Hepatocyte (in vitro differentiated cells): Measurements from ENCODE around the gene PLPP6. TPM values are rescaled to one million over a fixed set of nuclear protein-coding genes. Genes with fewer than 3 reads are reported as not detected.
A peak's percentile ranks its signal among the peaks of the same experiment; 100 is the strongest.

Experiments used
- DNase-seq: peaks from one replicate; pipeline ENCODE4 v3.0.0-alpha.2; 2016; ENCODE audit warnings: low spot score
- H2AFZ ChIP-seq: fragments of 200-600 bp; sonication (generic); 2 replicates; pipeline ENCODE4 v1.6.0; 2016; ENCODE audit warnings: antibody characterized with exemption, mild to moderate bottlenecking
- H3K27ac ChIP-seq: fragments of 200-600 bp; sonication (generic); 2 replicates; pipeline ENCODE4 v1.5.1; 2016; ENCODE audit warnings: mild to moderate bottlenecking
- H3K27me3 ChIP-seq: fragments of 200-600 bp; sonication (generic); 2 replicates; pipeline ENCODE4 v1.6.1; 2016
- H3K36me3 ChIP-seq: fragments of 200-600 bp; sonication (generic); replicated peaks from 2 replicates; pipeline ENCODE4 v1.5.1; 2016; ENCODE audit warnings: low read depth; ENCODE audit not compliant: insufficient read depth
- H3K4me1 ChIP-seq: fragments of 200-600 bp; sonication (generic); 2 replicates; pipeline ENCODE4 v1.5.1; 2016; ENCODE audit warnings: mild to moderate bottlenecking, moderate library complexity; ENCODE audit not compliant: insufficient read depth
- H3K4me2 ChIP-seq: fragments of 200-600 bp; sonication (generic); 2 replicates; pipeline ENCODE4 v1.6.0; 2016
- H3K4me3 ChIP-seq: fragments of 200-600 bp; sonication (generic); 2 replicates; pipeline ENCODE4 v1.5.1; 2016; ENCODE audit warnings: mild to moderate bottlenecking
- H3K79me2 ChIP-seq: fragments of 200-600 bp; sonication (generic); 2 replicates; pipeline ENCODE4 v1.6.0; 2017; ENCODE audit warnings: mild to moderate bottlenecking
- H3K9me2 ChIP-seq: fragments of 200-600 bp; sonication (generic); replicated peaks from 2 replicates; pipeline ENCODE4 v1.6.0; 2017; ENCODE audit warnings: mild to moderate bottlenecking; ENCODE audit not compliant: insufficient read depth
- H3K9me3 ChIP-seq: fragments of 200-600 bp; sonication (generic); 2 replicates; pipeline ENCODE4 v1.5.1; 2016; ENCODE audit warnings: low read depth, mild to moderate bottlenecking
- H4K20me1 ChIP-seq: fragments of 200-600 bp; sonication (generic); 2 replicates; pipeline ENCODE4 v1.6.0; 2016; ENCODE audit warnings: mild to moderate bottlenecking; ENCODE audit not compliant: insufficient read depth, poor library complexity, severe bottlenecking
- CTCF ChIP-seq: fragments of 200-600 bp; sonication (generic); IDR thresholded peaks from 2 replicates; pipeline ENCODE4 v1.5.1; 2016; ENCODE audit warnings: antibody characterized with exemption, mild to moderate bottlenecking; ENCODE audit not compliant: poor library complexity
- EZH2 ChIP-seq: fragments of 200-600 bp; sonication (generic); IDR thresholded peaks from 2 replicates; pipeline ENCODE4 v1.6.1; 2016; ENCODE audit warnings: antibody characterized with exemption, mild to moderate bottlenecking, borderline replicate concordance
- EZH2phosphoT487 ChIP-seq: fragments of 200-600 bp; sonication (generic); IDR thresholded peaks from one replicate; pipeline ENCODE4 v1.6.1; 2018; ENCODE audit warnings: antibody characterized with exemption, mild to moderate bottlenecking, low read depth, moderate library complexity; ENCODE audit not compliant: unreplicated experiment, severe bottlenecking
- WGBS: methylation state at CpG from one replicate; pipeline ENCODE4 v1.1.6; 2016; ENCODE audit warnings: low lambda C conversion rate; ENCODE audit errors: missing lambda C conversion rate; 5-methylcytosine and 5-hydroxymethylcytosine counted together
- polyA plus RNA-seq: library from polyadenylated mRNA; unstranded; fragments of >200 nt; fragmentation: Nextera tagmentation; extraction: Ambion mirVana; gene quantifications from 2 replicates; pipeline ENCODE4 v1.2.1, GENCODE V29; 2016
- total RNA-seq: library from RNA; depleted of rRNA; stranded (reverse); fragments of >200 nt; gene quantifications from 2 replicates; pipeline ENCODE4 v1.2.3, GENCODE V29; 2014

The PLPP6 gene
- total and polyA plus RNA-seq, 2 experiments from 2014 or later: 19.6 to 32.1 TPM

- 93% methylated on average over 3 of the region's 3 CpGs for WGBS
- TF ChIP-seq EZH2 (no peak), CTCF (no peak), EZH2phosphoT487 (no peak)
- no peak for DNase-seq
Measured at GRCh38 chr9:4691795-4692194, 29.7 kb downstream of the PLPP6 start.

GRCh38 chr9:4700091-4700490 is 38.0 kb downstream of the PLPP6 start:
- DNase-seq: no peak
- H2AFZ ChIP-seq: no peak overlapping the region
- H3K9me2 ChIP-seq: no peaks in the 10 kb centered on the region
- H3K36me3 ChIP-seq: no peaks in the 10 kb centered on the region
- 74% methylated on average over 3 of the region's 3 CpGs for WGBS
- no peaks in the 10 kb centered on the region for H3K27me3 ChIP-seq
- H3K4me1 ChIP-seq: peaks cover 5% of the 10 kb centered on the region
- H3K9me3 ChIP-seq: no peaks in the 10 kb centered on the region
- TF ChIP-seq CTCF: no peak
- TF ChIP-seq EZH2phosphoT487: no peak
- TF ChIP-seq EZH2: no peak
- no peak overlapping the region for H3K4me3 ChIP-seq
- H3K27ac ChIP-seq: peak overlapping the region; percentile 10
- H3K79me2 ChIP-seq: peaks cover 19% of the 10 kb centered on the region
- no peaks in the 10 kb centered on the region for H4K20me1 ChIP-seq
- H3K4me2 ChIP-seq: peak overlapping the region; percentile 18

More at GRCh38 chr9:4691795-4692194, 29.7 kb downstream of the PLPP6 start:
- no peak overlapping the region for H3K4me2 ChIP-seq
- H3K9me3 ChIP-seq: no peaks in the 10 kb centered on the region
- no peak overlapping the region for H3K27ac ChIP-seq
- no peaks in the 10 kb centered on the region for H3K4me1 ChIP-seq
- H3K79me2 ChIP-seq: peaks cover 41% of the 10 kb centered on the region
- no peaks in the 10 kb centered on the region for H4K20me1 ChIP-seq
- H3K9me2 ChIP-seq: no peaks in the 10 kb centered on the region
- H2AFZ ChIP-seq: no peak overlapping the region
- H3K27me3 ChIP-seq: no peaks in the 10 kb centered on the region
- H3K4me3 ChIP-seq: no peak overlapping the region
- H3K36me3 ChIP-seq: no peaks in the 10 kb centered on the region

- H3K4me3 ChIP-seq: no peak overlapping the region
- no peaks in the 10 kb centered on the region for H4K20me1 ChIP-seq
- H3K27me3 ChIP-seq: no peaks in the 10 kb centered on the region
- DNase-seq: no peak
- no peak overlapping the region for H2AFZ ChIP-seq
- H3K27ac ChIP-seq: no peak overlapping the region
- H3K9me2 ChIP-seq: no peaks in the 10 kb centered on the region
- 87% methylated on average over 2 of the region's 2 CpGs for WGBS
- no peak overlapping the region for H3K4me2 ChIP-seq
- H3K9me3 ChIP-seq: no peaks in the 10 kb centered on the region
- peaks cover 18% of the 10 kb centered on the region for H3K79me2 ChIP-seq
- H3K36me3 ChIP-seq: no peaks in the 10 kb centered on the region
- H3K4me1 ChIP-seq: peaks cover 5% of the 10 kb centered on the region
- no peak for TF ChIP-seq CTCF
- no peak for TF ChIP-seq EZH2phosphoT487
- TF ChIP-seq EZH2: no peak
Measured at GRCh38 chr9:4700932-4701331, 38.8 kb downstream of the PLPP6 start.

- H3K9me2 ChIP-seq: no peaks in the 10 kb centered on the region
- H2AFZ ChIP-seq: no peak overlapping the region
- TF ChIP-seq EZH2phosphoT487: no peak
- no peaks in the 10 kb centered on the region for H4K20me1 ChIP-seq
- H3K9me3 ChIP-seq: no peaks in the 10 kb centered on the region
- WGBS: 87% methylated on average over 1 of the region's 1 CpG
- H3K36me3 ChIP-seq: no peaks in the 10 kb centered on the region
- no peak overlapping the region for H3K27ac ChIP-seq
- H3K4me1 ChIP-seq: peaks cover 5% of the 10 kb centered on the region
- no peak overlapping the region for H3K4me3 ChIP-seq
- no peak overlapping the region for H3K4me2 ChIP-seq
- no peaks in the 10 kb centered on the region for H3K27me3 ChIP-seq
- H3K79me2 ChIP-seq: peaks cover 13% of the 10 kb centered on the region
- DNase-seq: no peak
Measured at GRCh38 chr9:4701526-4701925, 39.4 kb downstream of the PLPP6 start.
